ENCODE data around the gene TYW1.
"Not testable (repeated sequence)": the region's sequence is repeated elsewhere in the genome, so short reads cannot be mapped to it uniquely, and the experiment has no call there.

DNA sequence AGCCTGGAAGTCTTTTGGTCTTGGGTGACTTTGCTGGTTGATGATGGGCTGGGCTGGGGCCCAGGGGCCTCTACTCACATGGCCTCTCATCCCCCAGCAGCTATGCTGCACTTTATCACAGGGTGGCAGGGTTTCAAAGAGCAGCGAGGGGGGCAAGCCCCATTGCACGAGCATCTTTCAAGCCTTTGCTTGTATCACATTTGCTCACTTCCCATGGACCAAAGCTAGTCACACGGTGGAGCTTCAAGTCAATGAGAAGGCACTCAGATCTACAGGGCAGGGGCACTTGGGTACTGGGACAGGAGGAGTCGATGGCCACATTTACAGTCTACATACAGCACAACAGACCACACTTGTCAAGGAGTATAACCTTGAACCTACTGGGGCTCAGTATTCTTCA is 108.3 kb downstream of the TYW1 start:
- TF ChIP-seq, protein P1, sequence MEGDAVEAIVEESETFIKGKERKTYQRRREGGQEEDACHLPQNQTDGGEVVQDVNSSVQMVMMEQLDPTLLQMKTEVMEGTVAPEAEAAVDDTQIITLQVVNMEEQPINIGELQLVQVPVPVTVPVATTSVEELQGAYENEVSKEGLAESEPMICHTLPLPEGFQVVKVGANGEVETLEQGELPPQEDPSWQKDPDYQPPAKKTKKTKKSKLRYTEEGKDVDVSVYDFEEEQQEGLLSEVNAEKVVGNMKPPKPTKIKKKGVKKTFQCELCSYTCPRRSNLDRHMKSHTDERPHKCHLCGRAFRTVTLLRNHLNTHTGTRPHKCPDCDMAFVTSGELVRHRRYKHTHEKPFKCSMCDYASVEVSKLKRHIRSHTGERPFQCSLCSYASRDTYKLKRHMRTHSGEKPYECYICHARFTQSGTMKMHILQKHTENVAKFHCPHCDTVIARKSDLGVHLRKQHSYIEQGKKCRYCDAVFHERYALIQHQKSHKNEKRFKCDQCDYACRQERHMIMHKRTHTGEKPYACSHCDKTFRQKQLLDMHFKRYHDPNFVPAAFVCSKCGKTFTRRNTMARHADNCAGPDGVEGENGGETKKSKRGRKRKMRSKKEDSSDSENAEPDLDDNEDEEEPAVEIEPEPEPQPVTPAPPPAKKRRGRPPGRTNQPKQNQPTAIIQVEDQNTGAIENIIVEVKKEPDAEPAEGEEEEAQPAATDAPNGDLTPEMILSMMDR (conservative IDR thresholded peaks at IDR 0.05; ENCODE audit: low read depth, low read length) = not testable (repeated sequence)
- not testable (repeated sequence) for TF ChIP-seq MXI1 (IDR thresholded peaks at IDR 0.05; ENCODE audit: borderline replicate concordance, low read depth, low read length); POLR2A (IDR thresholded peaks at IDR 0.05; ENCODE audit: low read depth, low read length); RCOR1 (IDR thresholded peaks at IDR 0.05; ENCODE audit: insufficient replicate concordance, low read length); MAZ (IDR thresholded peaks at IDR 0.05; ENCODE audit: borderline replicate concordance, low read depth, low read length); CHD1 (IDR thresholded peaks at IDR 0.05; ENCODE audit: low read depth, low read length); RAD21 (IDR thresholded peaks at IDR 0.05; ENCODE audit: low read length); CEBPB (IDR thresholded peaks at IDR 0.05; ENCODE audit: low read depth, low read length); MAFK (IDR thresholded peaks at IDR 0.05; ENCODE audit: low read depth, low read length); BHLHE40 (IDR thresholded peaks at IDR 0.05; ENCODE audit: low read depth, low read length); NFE2L2 (IDR thresholded peaks at IDR 0.05; ENCODE audit: low read depth, low read length); RFX5 (IDR thresholded peaks at IDR 0.05; ENCODE audit: low read depth, low read length)
- TF ChIP-seq, protein P2, sequence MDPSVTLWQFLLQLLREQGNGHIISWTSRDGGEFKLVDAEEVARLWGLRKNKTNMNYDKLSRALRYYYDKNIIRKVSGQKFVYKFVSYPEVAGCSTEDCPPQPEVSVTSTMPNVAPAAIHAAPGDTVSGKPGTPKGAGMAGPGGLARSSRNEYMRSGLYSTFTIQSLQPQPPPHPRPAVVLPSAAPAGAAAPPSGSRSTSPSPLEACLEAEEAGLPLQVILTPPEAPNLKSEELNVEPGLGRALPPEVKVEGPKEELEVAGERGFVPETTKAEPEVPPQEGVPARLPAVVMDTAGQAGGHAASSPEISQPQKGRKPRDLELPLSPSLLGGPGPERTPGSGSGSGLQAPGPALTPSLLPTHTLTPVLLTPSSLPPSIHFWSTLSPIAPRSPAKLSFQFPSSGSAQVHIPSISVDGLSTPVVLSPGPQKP (IDR thresholded peaks at IDR 0.05; ENCODE audit: borderline replicate concordance, low read depth, low read length) = not testable (repeated sequence)
- TF ChIP-seq, protein P3, sequence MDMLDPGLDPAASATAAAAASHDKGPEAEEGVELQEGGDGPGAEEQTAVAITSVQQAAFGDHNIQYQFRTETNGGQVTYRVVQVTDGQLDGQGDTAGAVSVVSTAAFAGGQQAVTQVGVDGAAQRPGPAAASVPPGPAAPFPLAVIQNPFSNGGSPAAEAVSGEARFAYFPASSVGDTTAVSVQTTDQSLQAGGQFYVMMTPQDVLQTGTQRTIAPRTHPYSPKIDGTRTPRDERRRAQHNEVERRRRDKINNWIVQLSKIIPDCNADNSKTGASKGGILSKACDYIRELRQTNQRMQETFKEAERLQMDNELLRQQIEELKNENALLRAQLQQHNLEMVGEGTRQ (IDR thresholded peaks at IDR 0.05; ENCODE audit: low read depth, low read length) = not testable (repeated sequence)
